ENCODE data around the gene CARD18. TPM values are rescaled to one million over a fixed set of nuclear protein-coding genes. Genes with fewer than 3 reads are reported as not detected.

Gene CARD18
- total and polyA plus RNA-seq, 2 donors, result 0.28 to 13.9 TPM

- WGBS, result 94% methylated on average over 4 of the region's 4 CpGs
- no peaks in the 10 kb centered on the region for H3K27me3 ChIP-seq (ENCODE audit: control insufficient read depth in 2 of 2, insufficient read depth in 1 of 2, low read length in 1 of 2)
- H3K27ac ChIP-seq (ENCODE audit: low read depth in 1 of 2, low read length in 1 of 2), result no peak overlapping the region
- DNase-seq (ENCODE audit: low read depth in 6 of 9, low spot score in 9 of 9), result no peak
- H3K9me3 ChIP-seq (ENCODE audit: control insufficient read depth in 2 of 2, insufficient read depth in 1 of 2, low read length in 1 of 2), result no peaks in the 10 kb centered on the region
- H3K4me1 ChIP-seq (ENCODE audit: control insufficient read depth in 2 of 2, insufficient read depth in 2 of 2, low read length in 2 of 2), result no peaks in the 10 kb centered on the region
- H3K4me3 ChIP-seq (ENCODE audit: low read length in 2 of 2), result no peak overlapping the region
- no peaks in the 10 kb centered on the region for H3K36me3 ChIP-seq (ENCODE audit: control insufficient read depth in 2 of 2, insufficient read depth in 2 of 2, low read length in 1 of 2)
These were observed 24.6 kb upstream of the CARD18 start for GRCh38 chr11:105164208-105164607.

- DNase-seq (ENCODE audit: low read depth in 6 of 9, low spot score in 9 of 9), result no peak
- 52% methylated on average over 1 of the region's 1 CpG for WGBS
- Histone ChIP-seq H3K36me3 (ENCODE audit: control insufficient read depth in 2 of 2, insufficient read depth in 2 of 2, low read length in 1 of 2) (no peaks in the 10 kb centered on the region), H3K9me3 (ENCODE audit: control insufficient read depth in 2 of 2, insufficient read depth in 1 of 2, low read length in 1 of 2) (no peaks in the 10 kb centered on the region), H3K27ac (ENCODE audit: low read depth in 1 of 2, low read length in 1 of 2) (no peak overlapping the region), H3K4me3 (ENCODE audit: low read length in 2 of 2) (no peak overlapping the region), H3K4me1 (ENCODE audit: control insufficient read depth in 2 of 2, insufficient read depth in 2 of 2, low read length in 2 of 2) (no peaks in the 10 kb centered on the region), H3K27me3 (ENCODE audit: control insufficient read depth in 2 of 2, insufficient read depth in 1 of 2, low read length in 1 of 2) (no peaks in the 10 kb centered on the region)
These were observed 22.9 kb upstream of the CARD18 start for GRCh38 chr11:105162506-105162905.

DNA sequence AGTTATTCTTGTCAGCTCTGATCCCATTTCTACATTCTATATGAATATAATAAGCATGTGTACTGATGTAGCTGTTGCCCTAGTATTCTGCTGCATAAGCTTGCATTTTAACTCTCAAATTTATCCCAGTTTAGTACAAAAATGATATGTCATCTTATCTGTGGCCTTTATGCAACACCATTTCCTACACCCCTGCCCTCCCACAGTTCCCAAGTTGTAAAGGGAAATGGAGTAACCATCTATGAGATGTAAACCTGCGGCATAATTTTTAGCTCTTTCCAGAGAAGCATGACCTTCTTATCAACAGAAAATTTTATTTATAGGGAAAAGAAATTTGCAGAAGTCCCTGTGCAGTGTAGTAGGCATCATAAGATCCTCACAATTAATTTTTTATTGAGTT is 18.9 kb upstream of the CARD18 start:
- H3K4me3 ChIP-seq (ENCODE audit: low read length in 2 of 2), result no peak overlapping the region
- no peak overlapping the region for H3K27ac ChIP-seq (ENCODE audit: low read depth in 1 of 2, low read length in 1 of 2)
- 93% methylated on average over 1 of the region's 1 CpG for WGBS
- no peaks in the 10 kb centered on the region for H3K36me3 ChIP-seq (ENCODE audit: control insufficient read depth in 2 of 2, insufficient read depth in 2 of 2, low read length in 1 of 2)
- H3K27me3 ChIP-seq (ENCODE audit: control insufficient read depth in 2 of 2, insufficient read depth in 1 of 2, low read length in 1 of 2), result no peaks in the 10 kb centered on the region
- DNase-seq (ENCODE audit: low read depth in 6 of 9, low spot score in 9 of 9), result no peak
- H3K9me3 ChIP-seq (ENCODE audit: control insufficient read depth in 2 of 2, insufficient read depth in 1 of 2, low read length in 1 of 2), result no peaks in the 10 kb centered on the region
- no peaks in the 10 kb centered on the region for H3K4me1 ChIP-seq (ENCODE audit: control insufficient read depth in 2 of 2, insufficient read depth in 2 of 2, low read length in 2 of 2)

GRCh38 chr11:105156720-105157119 is 17.2 kb upstream of the CARD18 start:
- no peak for DNase-seq (ENCODE audit: low read depth in 6 of 9, low spot score in 9 of 9)
- no peaks in the 10 kb centered on the region for H3K27me3 ChIP-seq (ENCODE audit: control insufficient read depth in 2 of 2, insufficient read depth in 1 of 2, low read length in 1 of 2)

GRCh38 chr11:105156231-105156630 is 16.7 kb upstream of the CARD18 start:
- Histone ChIP-seq H3K4me1 (ENCODE audit: control insufficient read depth in 2 of 2, insufficient read depth in 2 of 2, low read length in 2 of 2) (no peaks in the 10 kb centered on the region), H3K27me3 (ENCODE audit: control insufficient read depth in 2 of 2, insufficient read depth in 1 of 2, low read length in 1 of 2) (no peaks in the 10 kb centered on the region), H3K4me3 (ENCODE audit: low read length in 2 of 2) (no peak overlapping the region), H3K27ac (ENCODE audit: low read depth in 1 of 2, low read length in 1 of 2) (no peak overlapping the region), H3K9me3 (ENCODE audit: control insufficient read depth in 2 of 2, insufficient read depth in 1 of 2, low read length in 1 of 2) (no peaks in the 10 kb centered on the region), H3K36me3 (ENCODE audit: control insufficient read depth in 2 of 2, insufficient read depth in 2 of 2, low read length in 1 of 2) (no peaks in the 10 kb centered on the region)
- DNase-seq (ENCODE audit: low read depth in 6 of 9, low spot score in 9 of 9), result no peak
- WGBS, result 88% methylated on average over 2 of the region's 2 CpGs

More at GRCh38 chr11:105156720-105157119, 17.2 kb upstream of the CARD18 start:
- Histone ChIP-seq H3K36me3 (ENCODE audit: control insufficient read depth in 2 of 2, insufficient read depth in 2 of 2, low read length in 1 of 2) (no peaks in the 10 kb centered on the region), H3K4me3 (ENCODE audit: low read length in 2 of 2) (no peak overlapping the region), H3K9me3 (ENCODE audit: control insufficient read depth in 2 of 2, insufficient read depth in 1 of 2, low read length in 1 of 2) (no peaks in the 10 kb centered on the region), H3K4me1 (ENCODE audit: control insufficient read depth in 2 of 2, insufficient read depth in 2 of 2, low read length in 2 of 2) (no peaks in the 10 kb centered on the region), H3K27ac (ENCODE audit: low read depth in 1 of 2, low read length in 1 of 2) (no peak overlapping the region)
- WGBS, result 91% methylated on average over 4 of the region's 4 CpGs

DNA sequence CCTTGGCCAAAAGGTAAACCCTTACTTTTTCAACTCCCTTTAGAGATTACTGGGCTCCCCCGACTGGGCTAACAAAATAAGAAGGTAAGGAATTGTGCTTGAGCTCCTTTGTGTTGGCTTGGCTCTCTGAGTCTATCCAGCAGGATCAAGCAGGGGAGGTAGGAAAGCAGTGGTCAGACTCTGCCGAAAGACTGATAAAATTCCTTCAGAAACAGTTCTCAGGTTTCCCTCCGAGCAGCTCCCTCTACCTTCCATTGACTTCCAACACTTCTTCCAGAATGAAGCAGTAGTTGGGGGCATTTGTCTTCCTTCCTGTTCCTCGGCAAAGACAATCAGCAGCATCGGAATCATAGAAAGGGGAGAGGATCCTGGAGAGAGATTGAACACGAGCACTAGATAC is 16.1 kb upstream of the CARD18 start:
- Histone ChIP-seq H3K27me3 (ENCODE audit: control insufficient read depth in 2 of 2, insufficient read depth in 1 of 2, low read length in 1 of 2) (no peaks in the 10 kb centered on the region), H3K4me1 (ENCODE audit: control insufficient read depth in 2 of 2, insufficient read depth in 2 of 2, low read length in 2 of 2) (no peaks in the 10 kb centered on the region), H3K9me3 (ENCODE audit: control insufficient read depth in 2 of 2, insufficient read depth in 1 of 2, low read length in 1 of 2) (no peaks in the 10 kb centered on the region), H3K4me3 (ENCODE audit: low read length in 2 of 2) (no peak overlapping the region), H3K36me3 (ENCODE audit: control insufficient read depth in 2 of 2, insufficient read depth in 2 of 2, low read length in 1 of 2) (no peaks in the 10 kb centered on the region), H3K27ac (ENCODE audit: low read depth in 1 of 2, low read length in 1 of 2) (no peak overlapping the region)
- no peak for DNase-seq (ENCODE audit: low read depth in 6 of 9, low spot score in 9 of 9)
- WGBS, result 92% methylated on average over 6 of the region's 6 CpGs

DNA sequence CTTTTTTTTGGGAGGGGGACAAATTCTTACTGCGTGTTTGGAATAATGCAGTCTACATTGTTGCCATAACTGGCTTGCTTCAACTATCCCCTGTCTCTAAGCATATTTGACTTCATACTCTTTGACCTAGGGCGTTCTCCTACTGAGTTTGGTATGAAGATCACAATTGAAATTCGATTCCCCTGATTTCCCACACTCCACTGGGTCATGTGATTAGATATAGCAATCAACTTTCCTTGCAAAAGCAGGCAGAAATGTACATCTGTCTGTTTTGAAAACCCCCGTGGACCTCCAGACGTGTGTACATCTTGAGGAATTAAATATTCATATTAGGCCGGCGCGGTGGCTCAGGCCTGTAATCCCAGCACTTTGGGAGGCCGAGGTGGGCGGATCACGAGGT is 13.8 kb upstream of the CARD18 start:
- WGBS, result 93% methylated on average over 11 of the region's 11 CpGs
- Histone ChIP-seq H3K4me1 (ENCODE audit: control insufficient read depth in 2 of 2, insufficient read depth in 2 of 2, low read length in 2 of 2) (no peaks in the 10 kb centered on the region), H3K4me3 (ENCODE audit: low read length in 2 of 2) (no peak overlapping the region), H3K36me3 (ENCODE audit: control insufficient read depth in 2 of 2, insufficient read depth in 2 of 2, low read length in 1 of 2) (no peaks in the 10 kb centered on the region), H3K27ac (ENCODE audit: low read depth in 1 of 2, low read length in 1 of 2) (no peak overlapping the region), H3K27me3 (ENCODE audit: control insufficient read depth in 2 of 2, insufficient read depth in 1 of 2, low read length in 1 of 2) (no peaks in the 10 kb centered on the region), H3K9me3 (ENCODE audit: control insufficient read depth in 2 of 2, insufficient read depth in 1 of 2, low read length in 1 of 2) (no peaks in the 10 kb centered on the region)
- no peak for DNase-seq (ENCODE audit: low read depth in 6 of 9, low spot score in 9 of 9)

DNA sequence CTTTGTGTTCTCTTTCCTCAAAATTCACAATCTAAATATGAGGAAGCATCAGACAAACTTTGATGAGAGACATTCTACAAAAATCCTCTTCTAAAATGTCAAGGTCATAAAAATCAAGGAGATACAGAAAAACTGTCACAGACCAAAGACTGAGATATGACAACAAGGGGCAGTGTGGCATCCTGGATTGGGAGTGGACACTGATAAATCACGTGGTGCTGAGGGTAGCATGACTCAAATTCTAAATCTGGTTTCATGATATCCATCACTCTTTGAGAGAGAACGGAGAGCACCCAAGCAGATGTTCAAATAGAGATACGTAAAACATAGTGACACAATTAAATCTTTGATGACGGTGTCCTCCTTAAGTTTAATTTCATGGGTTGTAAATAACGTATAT is 13.0 kb upstream of the CARD18 start:
- no peaks in the 10 kb centered on the region for H3K4me1 ChIP-seq (ENCODE audit: control insufficient read depth in 2 of 2, insufficient read depth in 2 of 2, low read length in 2 of 2)
- WGBS, result 92% methylated on average over 5 of the region's 5 CpGs

GRCh38 chr11:105152021-105152512 is 12.5 kb upstream of the CARD18 start:
- Histone ChIP-seq H3K4me3 (ENCODE audit: low read length in 2 of 2) (no peak overlapping the region), H3K4me1 (ENCODE audit: control insufficient read depth in 2 of 2, insufficient read depth in 2 of 2, low read length in 2 of 2) (no peaks in the 10 kb centered on the region), H3K9me3 (ENCODE audit: control insufficient read depth in 2 of 2, insufficient read depth in 1 of 2, low read length in 1 of 2) (no peaks in the 10 kb centered on the region), H3K36me3 (ENCODE audit: control insufficient read depth in 2 of 2, insufficient read depth in 2 of 2, low read length in 1 of 2) (no peaks in the 10 kb centered on the region), H3K27ac (ENCODE audit: low read depth in 1 of 2, low read length in 1 of 2) (no peak overlapping the region), H3K27me3 (ENCODE audit: control insufficient read depth in 2 of 2, insufficient read depth in 1 of 2, low read length in 1 of 2) (no peaks in the 10 kb centered on the region)
- WGBS, result 92% methylated on average over 6 of the region's 6 CpGs
- DNase-seq (ENCODE audit: low read depth in 6 of 9, low spot score in 9 of 9), result no peak

More for the DNA sequence above, 13.0 kb upstream of the CARD18 start:
- no peaks in the 10 kb centered on the region for H3K9me3 ChIP-seq (ENCODE audit: control insufficient read depth in 2 of 2, insufficient read depth in 1 of 2, low read length in 1 of 2)
- H3K27ac ChIP-seq (ENCODE audit: low read depth in 1 of 2, low read length in 1 of 2), result no peak overlapping the region
- no peak for DNase-seq (ENCODE audit: low read depth in 6 of 9, low spot score in 9 of 9)
- H3K36me3 ChIP-seq (ENCODE audit: control insufficient read depth in 2 of 2, insufficient read depth in 2 of 2, low read length in 1 of 2), result no peaks in the 10 kb centered on the region
- no peak overlapping the region for H3K4me3 ChIP-seq (ENCODE audit: low read length in 2 of 2)
- H3K27me3 ChIP-seq (ENCODE audit: control insufficient read depth in 2 of 2, insufficient read depth in 1 of 2, low read length in 1 of 2), result no peaks in the 10 kb centered on the region

- H3K36me3 ChIP-seq (ENCODE audit: control insufficient read depth in 2 of 2, insufficient read depth in 2 of 2, low read length in 1 of 2), result no peaks in the 10 kb centered on the region
- no peak overlapping the region for H3K27ac ChIP-seq (ENCODE audit: low read depth in 1 of 2, low read length in 1 of 2)
- H3K4me3 ChIP-seq (ENCODE audit: low read length in 2 of 2), result no peak overlapping the region
- H3K4me1 ChIP-seq (ENCODE audit: control insufficient read depth in 2 of 2, insufficient read depth in 2 of 2, low read length in 2 of 2), result no peaks in the 10 kb centered on the region
- no peaks in the 10 kb centered on the region for H3K9me3 ChIP-seq (ENCODE audit: control insufficient read depth in 2 of 2, insufficient read depth in 1 of 2, low read length in 1 of 2)
- H3K27me3 ChIP-seq (ENCODE audit: control insufficient read depth in 2 of 2, insufficient read depth in 1 of 2, low read length in 1 of 2), result no peaks in the 10 kb centered on the region
- no peak for DNase-seq (ENCODE audit: low read depth in 6 of 9, low spot score in 9 of 9)
These were observed 9.9 kb upstream of the CARD18 start for GRCh38 chr11:105149477-105149876.

Data from thymus (tissue), 11 donors.